HCT116 (cell line): Measurements from ENCODE around the gene FGF14.

Source experiments
- JUND ChIP-seq: IDR thresholded peaks from 2 replicates; pipeline ENCODE4 v1.6.1; 2012
- POLR2A ChIP-seq: IDR thresholded peaks from 2 replicates; pipeline ENCODE4 v1.7.0; 2011; ENCODE audit warnings: borderline replicate concordance; ENCODE audit not compliant: insufficient read depth, insufficient read length; ENCODE audit errors: extremely low read depth
- TF ChIP-seq, protein P1 (sequence below): IDR thresholded peaks from 2 replicates; pipeline ENCODE4 v1.6.1; 2012
- TF ChIP-seq, protein P2 (sequence below), 3 experiments: fragments of 200-600 bp in 1 of 3; sonication (generic) in 1 of 3; IDR thresholded peaks in 2 of 3; conservative IDR thresholded peaks in 1 of 3; 2 replicates each; pipeline ENCODE4 v1.5.1; 2012 to 2017; ENCODE audit warnings: low read depth in 2 of 3, low read length in 2 of 3, antibody characterized with exemption in 1 of 3, borderline replicate concordance in 1 of 3, control low read depth in 1 of 3, mild to moderate bottlenecking in 1 of 3, mixed read lengths in 1 of 3, mixed run types in 1 of 3, moderate library complexity in 1 of 3; ENCODE audit not compliant: insufficient read depth in 1 of 3

DNA sequence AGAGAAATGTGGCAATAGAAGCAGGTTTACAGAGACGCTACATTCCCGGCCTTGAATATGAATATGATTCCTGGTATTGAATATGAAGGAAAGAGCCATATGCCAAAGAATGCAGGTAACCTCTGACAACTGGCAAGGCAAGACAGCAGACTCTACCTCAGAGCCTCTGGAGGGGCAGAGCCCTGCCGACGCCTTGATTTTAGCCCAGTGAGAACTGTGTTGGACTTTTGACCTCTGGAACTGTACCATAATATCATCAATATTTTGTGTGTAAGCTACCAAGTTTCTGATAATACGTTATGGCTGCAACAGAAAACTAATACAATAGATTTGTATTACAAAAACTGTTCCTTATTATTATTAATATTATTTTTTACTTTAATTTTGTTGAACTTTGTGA is 219.7 kb downstream of the FGF14 start:
- TF ChIP-seq, protein P1, sequence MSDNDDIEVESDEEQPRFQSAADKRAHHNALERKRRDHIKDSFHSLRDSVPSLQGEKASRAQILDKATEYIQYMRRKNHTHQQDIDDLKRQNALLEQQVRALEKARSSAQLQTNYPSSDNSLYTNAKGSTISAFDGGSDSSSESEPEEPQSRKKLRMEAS = no peak
- TF ChIP-seq POLR2A (no peak), JUND (no peak)
- TF ChIP-seq, protein P2, sequence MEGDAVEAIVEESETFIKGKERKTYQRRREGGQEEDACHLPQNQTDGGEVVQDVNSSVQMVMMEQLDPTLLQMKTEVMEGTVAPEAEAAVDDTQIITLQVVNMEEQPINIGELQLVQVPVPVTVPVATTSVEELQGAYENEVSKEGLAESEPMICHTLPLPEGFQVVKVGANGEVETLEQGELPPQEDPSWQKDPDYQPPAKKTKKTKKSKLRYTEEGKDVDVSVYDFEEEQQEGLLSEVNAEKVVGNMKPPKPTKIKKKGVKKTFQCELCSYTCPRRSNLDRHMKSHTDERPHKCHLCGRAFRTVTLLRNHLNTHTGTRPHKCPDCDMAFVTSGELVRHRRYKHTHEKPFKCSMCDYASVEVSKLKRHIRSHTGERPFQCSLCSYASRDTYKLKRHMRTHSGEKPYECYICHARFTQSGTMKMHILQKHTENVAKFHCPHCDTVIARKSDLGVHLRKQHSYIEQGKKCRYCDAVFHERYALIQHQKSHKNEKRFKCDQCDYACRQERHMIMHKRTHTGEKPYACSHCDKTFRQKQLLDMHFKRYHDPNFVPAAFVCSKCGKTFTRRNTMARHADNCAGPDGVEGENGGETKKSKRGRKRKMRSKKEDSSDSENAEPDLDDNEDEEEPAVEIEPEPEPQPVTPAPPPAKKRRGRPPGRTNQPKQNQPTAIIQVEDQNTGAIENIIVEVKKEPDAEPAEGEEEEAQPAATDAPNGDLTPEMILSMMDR (IDR thresholded peaks at IDR 0.05 in 2 of 3, conservative IDR thresholded peaks at IDR 0.05 in 1 of 3; ENCODE audit: borderline replicate concordance in 1 of 3, insufficient read depth in 1 of 3, low read depth in 2 of 3, low read length in 2 of 3) = no peak
